ENCODE results near the gene BUD23. TPM values are rescaled to one million over a fixed set of nuclear protein-coding genes. Genes with fewer than 3 reads are reported as not detected.

BUD23 gene
- total RNA-seq, 1 donor from 2014 or later = 133 TPM

DNA sequence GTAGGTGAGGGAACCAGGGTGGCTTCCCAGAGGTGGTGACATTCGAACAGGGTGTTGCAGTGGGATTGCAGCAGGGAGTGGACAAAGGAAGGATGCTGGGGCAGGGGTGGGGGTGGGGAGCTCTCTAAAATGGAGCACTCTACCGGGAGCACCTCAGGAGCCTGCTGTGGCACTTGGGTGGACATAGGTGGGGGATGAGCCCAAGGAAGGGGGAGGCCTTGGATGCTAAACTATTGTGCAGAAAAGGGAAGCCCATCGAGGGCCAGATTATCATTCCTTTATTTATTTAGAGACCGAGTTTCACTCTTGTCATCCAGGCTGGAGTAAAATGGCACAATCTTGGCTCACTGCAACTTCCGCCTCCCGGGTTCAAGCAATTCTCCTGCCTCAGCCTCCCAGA, 39.4 kb downstream of the BUD23 start:
- no peak for DNase-seq
- H3K4me1 Mint-ChIP-seq = peaks cover 16% of the 10 kb centered on the region
- intact Hi-C loops (cut with micrococcal nuclease) = no loop called here

GRCh38 chr7:73723813-73724212, 40.4 kb downstream of the BUD23 start:
- no peak for DNase-seq
- intact Hi-C loops (cut with micrococcal nuclease) = no loop called here
- Mint-ChIP-seq H3K27ac (no peak overlapping the region), H3K4me3 (no peak overlapping the region), H3K9me3 (no peaks in the 10 kb centered on the region), H3K36me3 (ENCODE audit: low read depth) (no peaks in the 10 kb centered on the region), H3K27me3 (peaks cover 29% of the 10 kb centered on the region), H3K4me1 (peaks cover 9% of the 10 kb centered on the region)

More for the DNA sequence above, 39.4 kb downstream of the BUD23 start:
- no peak overlapping the region for H3K27ac Mint-ChIP-seq
- no peaks in the 10 kb centered on the region for H3K36me3 Mint-ChIP-seq (ENCODE audit: low read depth)
- no peaks in the 10 kb centered on the region for H3K9me3 Mint-ChIP-seq
- no peak overlapping the region for H3K4me3 Mint-ChIP-seq
- peaks cover 22% of the 10 kb centered on the region for H3K27me3 Mint-ChIP-seq

DNA sequence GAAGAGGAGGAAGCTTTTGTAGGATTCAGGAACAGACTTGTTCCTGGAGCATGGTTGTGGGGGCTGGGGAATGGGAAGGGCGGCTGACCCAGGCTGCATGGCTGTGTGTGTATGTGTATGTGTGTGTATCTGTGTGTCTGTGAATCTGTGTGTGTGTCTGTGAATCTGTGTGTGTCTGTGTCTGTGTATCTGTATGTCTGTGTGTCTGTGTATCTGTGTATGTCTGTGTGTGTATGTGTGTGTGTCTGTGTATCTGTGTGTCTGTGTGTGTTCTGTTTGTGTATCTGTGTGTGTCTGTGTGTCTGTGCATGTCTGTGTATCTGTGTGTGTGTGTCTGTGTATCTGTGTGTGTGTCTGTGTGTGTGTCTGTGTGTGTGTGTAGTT, 42.7 kb downstream of the BUD23 start:
- DNase-seq = no peak
- no peaks in the 10 kb centered on the region for H3K9me3 Mint-ChIP-seq
- H3K4me3 Mint-ChIP-seq = no peak overlapping the region
- H3K4me1 Mint-ChIP-seq = peaks cover 3% of the 10 kb centered on the region
- H3K27ac Mint-ChIP-seq = no peak overlapping the region
- intact Hi-C loops (cut with micrococcal nuclease) = no loop called here
- peaks cover 25% of the 10 kb centered on the region for H3K27me3 Mint-ChIP-seq
- H3K36me3 Mint-ChIP-seq (ENCODE audit: low read depth) = no peaks in the 10 kb centered on the region

DNA sequence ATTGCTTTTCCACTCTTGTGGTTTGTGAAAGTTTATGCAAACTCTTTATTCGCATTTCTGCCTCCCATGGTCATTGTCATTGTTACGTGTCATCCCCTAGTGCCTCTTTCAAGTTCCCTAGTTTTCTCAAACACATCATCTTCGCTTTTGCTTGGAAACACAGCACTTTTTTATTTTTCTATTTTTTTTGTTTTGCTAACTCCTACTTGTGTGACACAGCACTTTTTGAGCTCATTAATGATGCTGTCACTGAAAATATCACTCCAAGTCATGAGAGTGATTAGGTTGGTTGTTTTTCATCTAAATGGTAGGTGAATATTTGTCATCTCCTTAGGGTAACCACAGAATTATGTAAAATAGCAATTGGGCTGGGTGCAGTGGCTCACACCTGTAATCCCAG, 44.6 kb downstream of the BUD23 start:
- no peaks in the 10 kb centered on the region for H3K36me3 Mint-ChIP-seq (ENCODE audit: low read depth)

GRCh38 chr7:73728551-73728950, 45.2 kb downstream of the BUD23 start:
- Mint-ChIP-seq H3K4me1 (peaks cover 3% of the 10 kb centered on the region), H3K4me3 (no peak overlapping the region), H3K27me3 (peaks cover 14% of the 10 kb centered on the region), H3K27ac (no peak overlapping the region), H3K36me3 (ENCODE audit: low read depth) (no peaks in the 10 kb centered on the region), H3K9me3 (no peaks in the 10 kb centered on the region)
- no peak for DNase-seq
- intact Hi-C loops (cut with micrococcal nuclease) = no loop called here

More for the DNA sequence above, 44.6 kb downstream of the BUD23 start:
- intact Hi-C loops (cut with micrococcal nuclease) = no loop called here
- H3K9me3 Mint-ChIP-seq = no peaks in the 10 kb centered on the region
- H3K4me3 Mint-ChIP-seq = no peak overlapping the region
- no peak for DNase-seq
- H3K27ac Mint-ChIP-seq = no peak overlapping the region
- peaks cover 14% of the 10 kb centered on the region for H3K27me3 Mint-ChIP-seq
- H3K4me1 Mint-ChIP-seq = peaks cover 3% of the 10 kb centered on the region

- no peak for DNase-seq
- H3K27me3 Mint-ChIP-seq = peaks cover 11% of the 10 kb centered on the region
- H3K4me1 Mint-ChIP-seq = peaks cover 4% of the 10 kb centered on the region
- H3K27ac Mint-ChIP-seq = no peak overlapping the region
- H3K36me3 Mint-ChIP-seq (ENCODE audit: low read depth) = no peaks in the 10 kb centered on the region
- intact Hi-C loops (cut with micrococcal nuclease) = loop anchor here (5.0 kb wide), 1 partner anchor 298 kb away; the partner anchor contains the start of gene FZD9
- H3K9me3 Mint-ChIP-seq = no peaks in the 10 kb centered on the region
- no peak overlapping the region for H3K4me3 Mint-ChIP-seq
Observed at GRCh38 chr7:73730485-73730884, 47.1 kb downstream of the BUD23 start.

DNA sequence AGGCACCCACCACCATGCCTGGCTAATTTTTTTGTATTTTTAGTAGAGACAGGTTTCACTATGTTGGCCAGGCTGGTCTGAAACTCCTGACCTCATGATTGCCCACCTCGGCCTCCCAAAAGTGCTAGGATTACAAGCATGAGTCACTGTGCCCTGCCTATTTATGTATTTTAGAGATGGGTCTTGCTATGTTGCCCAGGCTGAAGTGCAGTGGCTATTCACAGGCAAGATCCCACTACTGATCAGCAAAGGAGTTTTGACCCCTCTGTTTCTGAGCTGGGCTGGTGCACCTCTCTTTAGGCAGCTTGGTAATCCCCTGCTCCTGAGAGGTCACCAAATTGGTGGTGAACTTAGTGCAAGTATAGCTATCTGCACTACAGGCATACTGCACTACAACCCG, 49.0 kb downstream of the BUD23 start:
- peaks cover 11% of the 10 kb centered on the region for H3K27me3 Mint-ChIP-seq
- peaks cover 5% of the 10 kb centered on the region for H3K4me1 Mint-ChIP-seq
- intact Hi-C loops (cut with micrococcal nuclease) = loop anchor here (5.0 kb wide), 1 partner anchor 300 kb away; the partner anchor contains the start of gene FZD9
- no peak overlapping the region for H3K27ac Mint-ChIP-seq
- H3K4me3 Mint-ChIP-seq = no peak overlapping the region
- no peaks in the 10 kb centered on the region for H3K9me3 Mint-ChIP-seq
- DNase-seq = no peak
- H3K36me3 Mint-ChIP-seq (ENCODE audit: low read depth) = peaks cover 3% of the 10 kb centered on the region

DNA sequence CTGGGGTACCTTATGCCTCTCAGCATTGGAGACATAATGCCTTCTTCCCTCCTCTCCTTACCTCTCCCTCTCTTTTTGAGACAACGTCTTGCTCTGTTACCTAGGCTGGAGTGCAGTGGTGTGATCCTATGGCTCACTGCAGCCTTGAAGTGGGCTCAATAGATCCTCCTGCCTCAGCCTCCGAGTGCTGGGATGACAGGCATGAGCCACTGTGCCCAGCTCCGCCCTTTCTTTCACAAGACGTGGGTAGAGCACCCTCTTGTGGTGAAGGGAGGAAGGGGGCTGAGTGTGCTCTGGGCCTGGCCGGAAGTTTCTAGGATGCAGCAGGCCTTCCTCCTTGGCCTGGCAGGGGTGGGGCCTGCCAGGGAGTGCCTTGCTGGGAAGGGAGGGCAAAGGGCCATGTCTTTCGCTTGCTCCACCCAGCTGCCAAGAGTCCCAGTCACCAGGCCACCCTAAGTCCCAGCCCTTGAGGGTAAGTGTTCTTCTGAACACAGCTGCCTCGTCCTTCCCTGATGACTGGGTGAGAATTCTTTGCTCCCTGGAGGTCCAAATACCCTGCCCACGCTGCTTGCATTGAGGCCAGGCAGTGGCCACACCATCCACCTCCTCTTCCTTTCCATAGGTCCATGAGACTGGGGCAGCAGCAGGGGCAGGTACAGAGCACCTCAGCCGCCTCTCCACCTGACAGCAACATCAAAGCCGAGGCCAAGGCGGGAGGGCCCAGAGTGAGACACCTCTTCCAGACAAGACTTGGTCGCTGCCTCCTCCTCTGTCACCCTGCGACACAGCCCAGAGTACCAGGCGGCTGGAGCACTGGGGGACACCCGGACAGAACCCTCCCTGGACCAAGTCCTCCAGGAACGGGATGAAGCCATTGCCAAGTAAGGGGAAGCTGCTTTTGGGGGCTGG, 51.5 kb downstream of the BUD23 start:
- DNase-seq = peak; percentile 95
- Mint-ChIP-seq H3K9me3 (no peaks in the 10 kb centered on the region), H3K27ac (no peak overlapping the region), H3K4me3 (no peak overlapping the region), H3K27me3 (peaks cover 3% of the 10 kb centered on the region), H3K4me1 (peaks cover 11% of the 10 kb centered on the region), H3K36me3 (ENCODE audit: low read depth) (peaks cover 3% of the 10 kb centered on the region)
- intact Hi-C loops (cut with micrococcal nuclease) = loop anchor here (1.0 to 5.0 kb wide), 3 partner anchors 120 to 303 kb away; partner anchors contain the start of gene FZD9

GRCh38 chr7:73735528-73735905, 52.1 kb downstream of the BUD23 start:
- H3K36me3 Mint-ChIP-seq (ENCODE audit: low read depth) = peaks cover 3% of the 10 kb centered on the region
- peaks cover under 1% of the 10 kb centered on the region for H3K27me3 Mint-ChIP-seq
- H3K4me3 Mint-ChIP-seq = no peak overlapping the region
- H3K4me1 Mint-ChIP-seq = peaks cover 11% of the 10 kb centered on the region
- intact Hi-C loops (cut with micrococcal nuclease) = loop anchor here (2.0 kb wide), 1 partner anchor 129 kb away; no protein-coding TSS in a partner anchor
- H3K9me3 Mint-ChIP-seq = no peaks in the 10 kb centered on the region
- DNase-seq = no peak
- H3K27ac Mint-ChIP-seq = no peak overlapping the region

DNA sequence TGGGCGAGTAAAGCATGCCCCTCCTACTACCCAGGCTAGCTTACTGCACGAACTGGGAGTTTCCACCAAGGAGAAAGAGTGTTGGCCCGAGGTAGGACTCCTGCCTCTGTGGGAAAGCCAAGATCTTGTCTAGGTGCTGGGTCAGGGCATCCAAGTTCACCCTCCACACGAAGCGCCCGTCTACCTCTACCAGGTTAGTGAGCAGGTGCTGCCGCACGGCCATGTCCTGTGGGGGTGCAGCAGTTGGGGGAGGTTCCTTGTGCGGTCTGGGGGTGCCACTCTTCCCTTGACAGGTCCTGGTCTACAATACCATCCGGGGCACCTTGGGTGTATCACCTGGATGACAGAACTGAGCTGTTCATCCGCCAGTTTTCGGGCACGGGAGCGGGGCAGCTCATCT, 53.5 kb downstream of the BUD23 start:
- H3K9me3 Mint-ChIP-seq = no peaks in the 10 kb centered on the region
- H3K27me3 Mint-ChIP-seq = no peaks in the 10 kb centered on the region
- peaks cover 11% of the 10 kb centered on the region for H3K4me1 Mint-ChIP-seq
- peaks cover 3% of the 10 kb centered on the region for H3K36me3 Mint-ChIP-seq (ENCODE audit: low read depth)
- intact Hi-C loops (cut with micrococcal nuclease) = no loop called here
- DNase-seq = peak; percentile 60
- H3K4me3 Mint-ChIP-seq = no peak overlapping the region
- no peak overlapping the region for H3K27ac Mint-ChIP-seq

- Mint-ChIP-seq H3K4me3 (peak overlapping the region; percentile 96), H3K36me3 (ENCODE audit: low read depth) (peaks cover 3% of the 10 kb centered on the region), H3K4me1 (peaks cover 11% of the 10 kb centered on the region), H3K27ac (peak overlapping the region; percentile 96), H3K27me3 (no peaks in the 10 kb centered on the region), H3K9me3 (no peaks in the 10 kb centered on the region)
- DNase-seq = no peak
- intact Hi-C loops (cut with micrococcal nuclease) = loop anchor here (1.0 to 2.0 kb wide), 7 partner anchors 19 to 215 kb away; partner anchors contain the start of genes BAZ1B, BCL7B, BUD23 and DNAJC30
Observed at GRCh38 chr7:73737491-73738219, 54.3 kb downstream of the BUD23 start.

- Mint-ChIP-seq H3K27ac (peak overlapping the region; percentile 96), H3K9me3 (no peaks in the 10 kb centered on the region), H3K27me3 (no peaks in the 10 kb centered on the region), H3K4me1 (peaks cover 11% of the 10 kb centered on the region), H3K36me3 (ENCODE audit: low read depth) (peaks cover 3% of the 10 kb centered on the region), H3K4me3 (peak overlapping the region; percentile 96)
- intact Hi-C loops (cut with micrococcal nuclease) = loop anchor here (1.0 to 2.0 kb wide), 7 partner anchors 20 to 216 kb away; partner anchors contain the start of genes BAZ1B, BCL7B, BUD23 and DNAJC30
- peak; percentile 83 for DNase-seq
Observed at GRCh38 chr7:73738220-73738611, 54.8 kb downstream of the BUD23 start.

GRCh38 chr7:73738612-73739386, 55.4 kb downstream of the BUD23 start, which contains the start of gene ABHD11:
Gene ABHD11 (minus strand): TSS chr7:73738802. CDS start chr7:73738770, 32 bp downstream.
- peaks cover 11% of the 10 kb centered on the region for H3K4me1 Mint-ChIP-seq
- peak; percentile 99 for DNase-seq
- peaks cover 3% of the 10 kb centered on the region for H3K36me3 Mint-ChIP-seq (ENCODE audit: low read depth)
- H3K4me3 Mint-ChIP-seq = peak within 1 kb of the TSS; percentile 96
- intact Hi-C loops (cut with micrococcal nuclease) = loop anchor here (1.0 to 2.0 kb wide), 7 partner anchors 20 to 216 kb away; partner anchors contain the start of genes BAZ1B, BCL7B, BUD23 and DNAJC30
- peaks cover 3% of the 10 kb centered on the region for H3K27me3 Mint-ChIP-seq
- peak within 1 kb of the TSS; percentile 96 for H3K27ac Mint-ChIP-seq
- no peaks in the 10 kb centered on the region for H3K9me3 Mint-ChIP-seq

Measured in activated CD4-positive, alpha-beta T cell treated with anti-CD3 and anti-CD28 coated beads, Interleukin-2, amount 10 ng/mL, durations not matched to agents 24 days and 14 days (primary cell).